ENCODE measurements around the gene FUBP3.

GRCh38 chr9:130660683-130661450 is 81.5 kb downstream of the FUBP3 start:
- TF ChIP-seq POLR2AphosphoS5 (IDR thresholded peaks at IDR 0.05) (no peak), POLR2A (IDR thresholded peaks at IDR 0.05) (no peak), CTCF (IDR thresholded peaks at IDR 0.05) (no peak)

Measured in suprapubic skin (tissue), 4 donors.